SK-N-SH (cell line): ENCODE data around the gene SH2D4B. TPM values are rescaled to one million over a fixed set of nuclear protein-coding genes. Genes with fewer than 3 reads are reported as not detected.

ENCODE experiments used
- CTCF ChIA-PET: fragments of 300-600, 350-600 bp; formaldehyde crosslinking; extraction: SDS; loops from one replicate; lab custom pipeline; 2021; lab: Yijun Ruan, JAX
- POLR2A ChIA-PET: fragments of 350-600 bp; sonication (Branson Sonifier 250); formaldehyde crosslinking; extraction: SDS; loops from one replicate; lab custom pipeline; 2020; ENCODE audit warnings: antibody characterized with exemption, inconsistent platforms; lab: Yijun Ruan, JAX
- DNase-seq: peaks from one replicate; pipeline ENCODE4 v3.0.0; 2012
- H2AFZ ChIP-seq: fragments of 200-600 bp; sonication (generic); 2 replicates; pipeline ENCODE4 v1.8.1; 2016; ENCODE audit warnings: antibody characterized with exemption, mild to moderate bottlenecking, low read depth
- H3F3A ChIP-seq: fragments of 200-600 bp; sonication (generic); replicated peaks from 2 replicates; pipeline ENCODE3; 2016; ENCODE audit warnings: antibody characterized with exemption, mild to moderate bottlenecking; ENCODE audit not compliant: insufficient read depth
- H3K27ac ChIP-seq, 2 experiments: fragments of 200-500 bp in 1 of 2; fragments of 200-600 bp in 1 of 2; sonication (Bioruptor generic) in 1 of 2; sonication (generic), shearing (Covaris generic) in 1 of 2; 2 replicates each; pipeline versions ENCODE4 v1.5.1 to v1.6.1; 2014 to 2016; ENCODE audit warnings: low read depth in 2 of 2, inconsistent platforms in 1 of 2, low read length in 1 of 2, mild to moderate bottlenecking in 1 of 2, mixed read lengths in 1 of 2
- H3K27me3 ChIP-seq: fragments of 200-600 bp; sonication (generic), shearing (Covaris generic); 2 replicates; pipeline ENCODE4 v1.6.1; 2016; ENCODE audit warnings: mixed run types; ENCODE audit not compliant: insufficient read depth
- H3K36me3 ChIP-seq, 2 experiments: fragments of 200-500 bp in 1 of 2; fragments of 200-600 bp in 1 of 2; sonication (Bioruptor generic) in 1 of 2; sonication (generic) in 1 of 2; replicated peaks in 1 of 2; 2 replicates each; pipeline versions ENCODE3 to v1.5.1; 2014 to 2016; ENCODE audit warnings: low read length in 1 of 2, mild to moderate bottlenecking in 1 of 2; ENCODE audit not compliant: insufficient read depth in 2 of 2, control insufficient read depth in 1 of 2
- H3K4me1 ChIP-seq, 2 experiments: fragments of 200-500 bp in 1 of 2; fragments of 200-600 bp in 1 of 2; sonication (Bioruptor generic) in 1 of 2; sonication (generic), shearing (Covaris generic) in 1 of 2; 2 replicates each; pipeline versions ENCODE4 v1.5.1 to v1.6.1; 2014 to 2016; ENCODE audit warnings: low read depth in 1 of 2, low read length in 1 of 2, mixed run types in 1 of 2; ENCODE audit not compliant: insufficient read depth in 2 of 2, control insufficient read depth in 1 of 2
- H3K4me2 ChIP-seq: fragments of 200-600 bp; sonication (generic), shearing (Covaris generic); 2 replicates; pipeline ENCODE4 v1.6.1; 2017; ENCODE audit warnings: mixed run types
- H3K4me3 ChIP-seq, 2 experiments: fragments of 200-500 bp in 1 of 2; fragments of 200-600 bp in 1 of 2; sonication (Bioruptor generic) in 1 of 2; sonication (generic), shearing (Covaris generic) in 1 of 2; 2 replicates each; pipeline versions ENCODE4 v1.5.1 to v1.8.1; 2014 to 2016; ENCODE audit warnings: low read depth in 2 of 2, inconsistent platforms in 1 of 2, low read length in 1 of 2, mild to moderate bottlenecking in 1 of 2, mixed read lengths in 1 of 2, moderate library complexity in 1 of 2
- H3K79me2 ChIP-seq: fragments of 200-600 bp; sonication (generic); 2 replicates; pipeline ENCODE4 v1.8.1; 2017; ENCODE audit warnings: mild to moderate bottlenecking; ENCODE audit not compliant: insufficient read depth
- H3K9ac ChIP-seq: fragments of 200-600 bp; sonication (generic); 2 replicates; pipeline ENCODE4 v1.6.1; 2017; ENCODE audit warnings: mixed run types
- H3K9me2 ChIP-seq: fragments of 200-600 bp; sonication (generic); 2 replicates; pipeline ENCODE4 v1.6.1; 2017; ENCODE audit warnings: mixed run types
- H3K9me3 ChIP-seq: fragments of 200-600 bp; sonication (generic); 2 replicates; pipeline ENCODE4 v1.6.1; 2017; ENCODE audit warnings: mixed run types, mild to moderate bottlenecking, moderate library complexity
- H4K20me1 ChIP-seq: fragments of 200-600 bp; sonication (generic); 2 replicates; pipeline ENCODE4 v1.6.1; 2017; ENCODE audit warnings: mild to moderate bottlenecking, mixed run types; ENCODE audit not compliant: insufficient read depth
- CTCF ChIP-seq: fragments of 200-600 bp; sonication (generic); IDR thresholded peaks from 2 replicates; pipeline ENCODE4 v1.6.1; 2017; ENCODE audit warnings: antibody characterized with exemption, mild to moderate bottlenecking, moderate library complexity
- ELF1 ChIP-seq: IDR thresholded peaks from 2 replicates; pipeline ENCODE4 v1.4.0; 2012
- EP300 ChIP-seq, 2 experiments: IDR thresholded peaks; 2 replicates each; pipeline versions ENCODE4 v1.4.0 to v1.6.1; 2012; ENCODE audit warnings: borderline replicate concordance in 1 of 2, low read depth in 1 of 2, low read length in 1 of 2
- FOXM1 ChIP-seq: IDR thresholded peaks from 2 replicates; pipeline ENCODE4 v1.4.0; 2012; ENCODE audit warnings: low read depth, mild to moderate bottlenecking
- JUND ChIP-seq: IDR thresholded peaks from 2 replicates; pipeline ENCODE4 v1.4.0; 2012
- MAX ChIP-seq: IDR thresholded peaks from 2 replicates; pipeline ENCODE4 v1.4.0; 2012; ENCODE audit warnings: low read depth
- NRF1 ChIP-seq: IDR thresholded peaks from 2 replicates; pipeline ENCODE4 v1.6.1; 2012; ENCODE audit warnings: low read depth, mild to moderate bottlenecking, low read length
- POLR2AphosphoS5 ChIP-seq: IDR thresholded peaks from 2 replicates; pipeline ENCODE4 v1.6.1; 2012; ENCODE audit warnings: low read depth, low read length
- SIN3A ChIP-seq: IDR thresholded peaks from 2 replicates; pipeline ENCODE4 v1.6.1; 2012; ENCODE audit warnings: low read depth, mild to moderate bottlenecking, low read length, moderate library complexity, borderline replicate concordance
- TAF1 ChIP-seq: IDR thresholded peaks from 2 replicates; pipeline ENCODE4 v1.6.1; 2012; ENCODE audit warnings: low read depth, mild to moderate bottlenecking, low read length, moderate library complexity, borderline replicate concordance
- TCF12 ChIP-seq: IDR thresholded peaks from 2 replicates; pipeline ENCODE4 v1.4.0; 2012
- TEAD4 ChIP-seq: IDR thresholded peaks from 2 replicates; pipeline ENCODE4 v1.4.0; 2012; ENCODE audit warnings: mild to moderate bottlenecking, borderline replicate concordance; ENCODE audit not compliant: insufficient read depth
- WGBS: methylation state at CpG from one replicate; pipeline ENCODE4 v1.1.6; 2017; ENCODE audit warnings: low lambda C conversion rate; 5-methylcytosine and 5-hydroxymethylcytosine counted together
- polyA plus RNA-seq, 3 experiments: library from polyadenylated mRNA; depleted of rRNA; stranded (reverse); fragments of >200 nt; gene quantifications; 2 replicates each; pipeline ENCODE4 v1.2.3, GENCODE V29; 2012
- TF ChIP-seq, protein P1 (sequence below): IDR thresholded peaks from 2 replicates; pipeline ENCODE4 v1.4.0; 2012; ENCODE audit warnings: low read depth, borderline replicate concordance
- TF ChIP-seq, protein P2 (sequence below): fragments of 150-350 bp; IDR thresholded peaks from 2 replicates; pipeline ENCODE4 v1.6.1; 2017; ENCODE audit warnings: antibody characterized with exemption, low read length, low read depth, borderline replicate concordance

Gene SH2D4B
- polyA plus RNA-seq, 1 of the 3 experiments (the other 2 are of a cell fraction) = not detected

GRCh38 chr10:80526742-80527141 is 11.0 kb upstream of the SH2D4B start:
- Histone ChIP-seq H3K27me3 (no peaks in the 10 kb centered on the region), H4K20me1 (no peaks in the 10 kb centered on the region), H3K79me2 (no peaks in the 10 kb centered on the region), H3K9me3 (no peaks in the 10 kb centered on the region), H3K4me1 (no peaks in the 10 kb centered on the region), H3K9ac (no peak overlapping the region), H2AFZ (no peak overlapping the region), H3K36me3 (no peaks in the 10 kb centered on the region), H3K27ac (no peak overlapping the region), H3K9me2 (no peaks in the 10 kb centered on the region), H3K4me3 (no peak overlapping the region), H3F3A (peaks cover 3% of the 10 kb centered on the region), H3K4me2 (no peak overlapping the region)
- CTCF ChIA-PET = interaction anchor here (2.2 kb wide), 1 partner anchor 21 kb away, joined by 10 read pairs; no protein-coding TSS in a partner anchor
- no peak for DNase-seq
- 72% methylated on average over 6 of the region's 6 CpGs for WGBS
- no peak for TF ChIP-seq POLR2AphosphoS5
- no peak for TF ChIP-seq JUND
- no peak for TF ChIP-seq ELF1
- no peak for TF ChIP-seq SIN3A
- TF ChIP-seq MAX = no peak
- TF ChIP-seq TCF12 = no peak
- no peak for TF ChIP-seq EP300 (IDR thresholded peaks at IDR 0.05; ENCODE audit: borderline replicate concordance in 1 of 2, low read depth in 1 of 2, low read length in 1 of 2)
- TF ChIP-seq NRF1 = no peak
- no peak for TF ChIP-seq TAF1
- TF ChIP-seq, protein P1, sequence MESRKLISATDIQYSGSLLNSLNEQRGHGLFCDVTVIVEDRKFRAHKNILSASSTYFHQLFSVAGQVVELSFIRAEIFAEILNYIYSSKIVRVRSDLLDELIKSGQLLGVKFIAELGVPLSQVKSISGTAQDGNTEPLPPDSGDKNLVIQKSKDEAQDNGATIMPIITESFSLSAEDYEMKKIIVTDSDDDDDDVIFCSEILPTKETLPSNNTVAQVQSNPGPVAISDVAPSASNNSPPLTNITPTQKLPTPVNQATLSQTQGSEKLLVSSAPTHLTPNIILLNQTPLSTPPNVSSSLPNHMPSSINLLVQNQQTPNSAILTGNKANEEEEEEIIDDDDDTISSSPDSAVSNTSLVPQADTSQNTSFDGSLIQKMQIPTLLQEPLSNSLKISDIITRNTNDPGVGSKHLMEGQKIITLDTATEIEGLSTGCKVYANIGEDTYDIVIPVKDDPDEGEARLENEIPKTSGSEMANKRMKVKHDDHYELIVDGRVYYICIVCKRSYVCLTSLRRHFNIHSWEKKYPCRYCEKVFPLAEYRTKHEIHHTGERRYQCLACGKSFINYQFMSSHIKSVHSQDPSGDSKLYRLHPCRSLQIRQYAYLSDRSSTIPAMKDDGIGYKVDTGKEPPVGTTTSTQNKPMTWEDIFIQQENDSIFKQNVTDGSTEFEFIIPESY = no peak
- no peak for TF ChIP-seq CTCF
- no peak for TF ChIP-seq TEAD4
- TF ChIP-seq, protein P2, sequence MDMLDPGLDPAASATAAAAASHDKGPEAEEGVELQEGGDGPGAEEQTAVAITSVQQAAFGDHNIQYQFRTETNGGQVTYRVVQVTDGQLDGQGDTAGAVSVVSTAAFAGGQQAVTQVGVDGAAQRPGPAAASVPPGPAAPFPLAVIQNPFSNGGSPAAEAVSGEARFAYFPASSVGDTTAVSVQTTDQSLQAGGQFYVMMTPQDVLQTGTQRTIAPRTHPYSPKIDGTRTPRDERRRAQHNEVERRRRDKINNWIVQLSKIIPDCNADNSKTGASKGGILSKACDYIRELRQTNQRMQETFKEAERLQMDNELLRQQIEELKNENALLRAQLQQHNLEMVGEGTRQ = no peak
- no peak for TF ChIP-seq FOXM1
- POLR2A ChIA-PET = no interaction called here
